NB4 (cell line): ENCODE data around the gene DBX2.

Experiments used
- DNase-seq: peaks from one replicate; pipeline ENCODE4 v3.0.0; 2010; ENCODE audit warnings: low read depth
- H3K4me3 ChIP-seq: one replicate; pipeline ENCODE4 v1.5.1; 2011; ENCODE audit warnings: mild to moderate bottlenecking, low read depth, low read length, moderate library complexity
- CTCF ChIP-seq: IDR thresholded peaks from one replicate; pipeline ENCODE4 v1.5.1; 2012; ENCODE audit warnings: low read depth, low read length
- MAX ChIP-seq: IDR thresholded peaks from 2 replicates; pipeline ENCODE4 v1.6.1; 2011; ENCODE audit warnings: low read depth, low read length
- MYC ChIP-seq: IDR thresholded peaks from 2 replicates; pipeline ENCODE4 v1.6.1; 2011; ENCODE audit warnings: low read depth, low read length
- POLR2A ChIP-seq: IDR thresholded peaks from 2 replicates; pipeline ENCODE4 v1.6.1; 2011; ENCODE audit warnings: mild to moderate bottlenecking; ENCODE audit not compliant: insufficient read length; ENCODE audit errors: extremely low read depth

The DBX2 gene

GRCh38 chr12:45034861-45035265 is 16.0 kb downstream of the DBX2 start:
- TF ChIP-seq MAX (no peak), CTCF (no peak), POLR2A (no peak), MYC (no peak)
- no peak for DNase-seq
- no peak overlapping the region for H3K4me3 ChIP-seq

DNA sequence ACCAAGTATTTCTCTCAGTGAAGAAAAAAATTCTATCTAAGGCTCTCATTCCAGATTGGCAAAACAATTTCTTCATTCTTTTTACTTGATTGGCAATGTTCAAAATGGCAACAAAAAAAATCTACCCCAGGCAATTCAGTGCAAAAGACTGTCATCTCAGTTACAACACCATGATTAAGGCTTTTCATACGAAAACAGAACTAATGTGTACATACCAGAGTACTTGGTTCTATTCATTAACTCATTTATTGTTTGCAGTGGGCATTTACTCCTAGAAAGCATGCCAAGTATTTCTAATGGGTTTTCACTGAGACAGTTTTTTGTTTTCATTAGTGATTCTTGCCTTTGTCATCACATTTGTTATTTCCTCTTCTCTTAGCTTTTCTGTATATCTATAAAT is 33.0 kb downstream of the DBX2 start:
- no peak for TF ChIP-seq CTCF
- no peak for TF ChIP-seq MYC
- no peak for TF ChIP-seq POLR2A
- DNase-seq: no peak
- H3K4me3 ChIP-seq: no peak overlapping the region

GRCh38 chr12:45014396-45014795 is 36.5 kb downstream of the DBX2 start:
- TF ChIP-seq MYC (no peak), POLR2A (no peak), CTCF (no peak), MAX (no peak)

DNA sequence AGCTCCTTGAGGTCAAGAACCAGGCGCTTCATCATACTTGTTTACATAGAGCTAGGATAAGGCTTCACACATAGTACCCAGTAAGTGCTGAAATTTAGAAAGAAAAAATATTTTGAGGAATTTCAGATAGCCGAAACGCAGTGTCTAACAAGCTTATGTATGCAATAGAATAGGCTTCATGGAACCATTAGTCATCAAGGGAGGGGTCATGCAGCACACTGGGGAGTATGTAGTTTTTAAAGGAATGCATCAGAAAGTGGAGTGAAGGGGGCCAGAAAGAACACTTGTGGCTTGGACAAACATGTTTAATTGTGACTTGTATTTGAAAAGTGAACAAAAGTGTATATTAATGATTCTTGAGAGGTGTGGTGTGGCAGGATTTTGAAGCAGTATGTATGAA is 38.1 kb downstream of the DBX2 start:
- no peak for DNase-seq
- no peak overlapping the region for H3K4me3 ChIP-seq
- no peak for TF ChIP-seq CTCF
- no peak for TF ChIP-seq MAX
- no peak for TF ChIP-seq POLR2A
- TF ChIP-seq MYC: no peak

More at GRCh38 chr12:45014396-45014795, 36.5 kb downstream of the DBX2 start:
- no peak overlapping the region for H3K4me3 ChIP-seq
- DNase-seq: no peak

- no peak for TF ChIP-seq POLR2A
- TF ChIP-seq CTCF: no peak
- TF ChIP-seq MAX: no peak
- no peak for TF ChIP-seq MYC
- H3K4me3 ChIP-seq: no peak overlapping the region
- no peak for DNase-seq
These were observed 40.8 kb downstream of the DBX2 start for GRCh38 chr12:45010059-45010458.

GRCh38 chr12:45008211-45008610 is 42.7 kb downstream of the DBX2 start:
- no peak for TF ChIP-seq CTCF
- TF ChIP-seq MYC: no peak
- TF ChIP-seq POLR2A: no peak
- no peak for TF ChIP-seq MAX
- H3K4me3 ChIP-seq: no peak overlapping the region

More at GRCh38 chr12:45008211-45008610, 42.7 kb downstream of the DBX2 start:
- DNase-seq: no peak
